Endothelial cell of umbilical vein (primary cell): ENCODE measurements around the gene FCN2. TPM values are rescaled to one million over a fixed set of nuclear protein-coding genes. Genes with fewer than 3 reads are reported as not detected.

Experiments
- BruUV-seq: library from RNA; stranded (reverse); fragments of 400-500 nt; replicated peaks from 2 replicates; lab custom pipeline; 2021; lab: Mats Ljungman, UMichigan
- CTCF ChIA-PET: fragments of 300-600, 350-600 bp; sonication (Branson Sonifier 250); formaldehyde crosslinking; loops from one replicate; lab custom pipeline; 2021; ENCODE audit warnings: antibody characterized with exemption, inconsistent platforms; lab: Charles Lee
- POLR2A ChIA-PET: fragments of 300-600, 350-600 bp; sonication (Branson Sonifier 250); formaldehyde crosslinking; loops from one replicate; lab custom pipeline; 2021; ENCODE audit warnings: antibody characterized with exemption, inconsistent platforms; lab: Charles Lee
- DNase-seq: peaks from one replicate; pipeline ENCODE4 v3.0.0-alpha.2; 2011; ENCODE audit warnings: low read depth, low spot score
- FAIRE-seq: peaks from 2 replicates; lab custom pipeline; 2011; peaks lifted over from hg19 to GRCh38; lab: Jason Lieb, UNC
- H2AFZ ChIP-seq: 2 replicates; pipeline ENCODE4 v1.6.0; 2012; ENCODE audit warnings: low read depth, low read length, control low read depth, inconsistent platforms
- H3K27ac ChIP-seq: 2 replicates; pipeline ENCODE4 v1.5.1; 2011; ENCODE audit warnings: low read depth, mild to moderate bottlenecking, control low read depth, low read length, moderate library complexity; ENCODE audit not compliant: insufficient read depth
- H3K27me3 ChIP-seq, 2 experiments: 2 replicates each; pipeline versions ENCODE4 v1.6.0 to v1.6.1; 2011; ENCODE audit warnings: low read length in 2 of 2, mixed read lengths in 1 of 2; ENCODE audit not compliant: control insufficient read depth in 2 of 2, insufficient read depth in 2 of 2
- H3K36me3 ChIP-seq, 2 experiments: 2 replicates in 1 of 2; 3 replicates in 1 of 2; pipeline ENCODE4 v1.5.1; 2011; ENCODE audit warnings: low read length in 2 of 2, mild to moderate bottlenecking in 1 of 2, moderate library complexity in 1 of 2; ENCODE audit not compliant: control insufficient read depth in 2 of 2, insufficient read depth in 2 of 2; ENCODE audit errors: extremely low read depth in 1 of 2
- H3K4me1 ChIP-seq: 3 replicates; pipeline ENCODE4 v1.5.1; 2011; ENCODE audit warnings: mild to moderate bottlenecking, low read length; ENCODE audit not compliant: control insufficient read depth, insufficient read depth; ENCODE audit errors: extremely low read depth
- H3K4me2 ChIP-seq: 2 replicates; pipeline ENCODE4 v1.6.1; 2011; ENCODE audit warnings: low read length, control low read depth, mixed read lengths; ENCODE audit not compliant: insufficient read depth
- H3K4me3 ChIP-seq, 3 experiments: fragments of 200-600 bp in 1 of 3; sonication (generic), shearing (Covaris generic) in 1 of 3; replicated peaks in 1 of 3; 2 replicates each; pipeline ENCODE4 v1.5.1; 2011 to 2016; ENCODE audit warnings: control low read depth in 3 of 3, low read length in 3 of 3, mild to moderate bottlenecking in 2 of 3, inconsistent platforms in 1 of 3, low read depth in 1 of 3, moderate library complexity in 1 of 3; ENCODE audit not compliant: insufficient read depth in 1 of 3
- H3K79me2 ChIP-seq: 2 replicates; pipeline ENCODE4 v1.6.0; 2012; ENCODE audit warnings: low read length, inconsistent platforms; ENCODE audit not compliant: control insufficient read depth, insufficient read depth
- H3K9ac ChIP-seq: replicated peaks from 2 replicates; pipeline ENCODE3; 2011; ENCODE audit warnings: low read length, control low read depth; ENCODE audit not compliant: insufficient read depth; ENCODE audit errors: extremely low read depth
- H3K9me1 ChIP-seq: replicated peaks from 3 replicates; pipeline ENCODE4 v1.6.0; 2011; ENCODE audit warnings: mild to moderate bottlenecking, low read length; ENCODE audit not compliant: control insufficient read depth, insufficient read depth; ENCODE audit errors: extremely low read depth
- H3K9me3 ChIP-seq: replicated peaks from 2 replicates; pipeline ENCODE4 v1.5.1; 2012; ENCODE audit warnings: low read length, inconsistent platforms; ENCODE audit not compliant: control insufficient read depth, insufficient read depth
- H4K20me1 ChIP-seq: replicated peaks from 2 replicates; pipeline ENCODE3; 2011; ENCODE audit warnings: mild to moderate bottlenecking, low read length; ENCODE audit not compliant: control insufficient read depth, insufficient read depth; ENCODE audit errors: extremely low read depth
- EZH2 ChIP-seq: IDR thresholded peaks from 2 replicates; pipeline ENCODE4 v1.6.1; 2012; ENCODE audit warnings: borderline replicate concordance, low read depth, mild to moderate bottlenecking, moderate library complexity, low read length, inconsistent platforms; ENCODE audit not compliant: severe bottlenecking
- FOS ChIP-seq: IDR thresholded peaks from 2 replicates; pipeline ENCODE4 v1.6.1; 2011; ENCODE audit warnings: mild to moderate bottlenecking, low read length, moderate library complexity, borderline replicate concordance; ENCODE audit not compliant: insufficient read depth
- GATA2 ChIP-seq: IDR thresholded peaks from 2 replicates; pipeline ENCODE4 v1.7.0; 2011; ENCODE audit warnings: low read depth, mild to moderate bottlenecking, moderate library complexity, mixed read lengths, low read length; ENCODE audit not compliant: insufficient read length, insufficient read depth
- JUN ChIP-seq: IDR thresholded peaks from 2 replicates; pipeline ENCODE4 v1.6.1; 2011; ENCODE audit warnings: borderline replicate concordance, low read depth; ENCODE audit not compliant: insufficient read length, insufficient read depth
- MAX ChIP-seq: IDR thresholded peaks from 2 replicates; pipeline ENCODE4 v1.6.1; 2011; ENCODE audit not compliant: insufficient read depth, insufficient read length
- MYC ChIP-seq: IDR thresholded peaks from one replicate; pipeline ENCODE4 v1.6.1; 2011; ENCODE audit warnings: mild to moderate bottlenecking, low read depth, low read length
- POLR2A ChIP-seq: IDR thresholded peaks from 2 replicates; pipeline ENCODE4 v1.6.1; 2012; ENCODE audit warnings: low read depth, mild to moderate bottlenecking, control low read depth, low read length
- POLR2AphosphoS5 ChIP-seq: IDR thresholded peaks from 2 replicates; pipeline ENCODE4 v1.6.1; 2012; ENCODE audit warnings: low read depth, mild to moderate bottlenecking, control low read depth, low read length, moderate library complexity; ENCODE audit not compliant: insufficient read depth
- dilution Hi-C: fragments of 300-500 bp; cut with MboI; formaldehyde crosslinking; loops from one replicate; pipeline ENCODE4 v1.15.0; 2019; ENCODE audit warnings: low sequenced_read_pairs; ENCODE audit not compliant: extremely low pct_ligation_motif_present
- intact Hi-C: fragments of 100-400 bp; cut with micrococcal nuclease; formaldehyde crosslinking; loops from one replicate; pipeline ENCODE4 v1.10.0; 2022
- polyA plus RNA-seq, 4 experiments: library from polyadenylated mRNA; depleted of rRNA in 3 of 4; stranded (reverse) in 3 of 4; unstranded in 1 of 4; fragments of >200 nt; gene quantifications; 2 replicates each; pipeline versions ENCODE4 v1.2.1 to v1.2.3, GENCODE V29; 2011 to 2012; ENCODE audit warnings: missing spikeins in 1 of 4
- total RNA-seq: library from RNA; stranded (reverse); gene quantifications from 2 replicates; pipeline ENCODE4 v1.2.3, GENCODE V29; 2021
- TF ChIP-seq, protein P1 (sequence below), 2 donors: IDR thresholded peaks; 1 replicate in 1 of 2; 2 replicates in 1 of 2; pipeline ENCODE4 v1.5.1; 2011; ENCODE audit warnings: low read length in 2 of 2, mild to moderate bottlenecking in 2 of 2, moderate library complexity in 2 of 2, control low read depth in 1 of 2, inconsistent platforms in 1 of 2, low read depth in 1 of 2; ENCODE audit not compliant: insufficient read depth in 1 of 2; ENCODE audit errors: extremely low read depth in 1 of 2

FCN2 gene
- total and polyA plus RNA-seq, 2 donors (not counting 3 experiments of a cell fraction or from before 2014, with no cell fraction given), result not detected

DNA sequence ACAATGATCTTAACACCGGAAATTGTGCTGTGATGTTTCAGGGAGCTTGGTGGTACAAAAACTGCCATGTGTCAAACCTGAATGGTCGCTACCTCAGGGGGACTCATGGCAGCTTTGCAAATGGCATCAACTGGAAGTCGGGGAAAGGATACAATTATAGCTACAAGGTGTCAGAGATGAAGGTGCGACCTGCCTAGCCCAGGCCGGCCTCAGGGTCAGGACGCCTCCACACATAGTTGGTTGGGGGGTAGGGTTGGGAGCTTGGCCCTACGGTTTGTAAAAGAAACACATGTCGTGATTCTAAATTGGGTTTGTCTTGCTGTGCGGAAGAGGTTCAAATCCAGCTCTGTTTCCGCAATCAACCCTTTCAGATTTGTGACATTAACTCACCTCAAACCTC lies 6.6 kb downstream of the FCN2 start:
- BruUV-seq, result no TSS peak
- H2AFZ ChIP-seq, result no peak overlapping the region
- H3K79me2 ChIP-seq, result no peaks in the 10 kb centered on the region
- dilution Hi-C loops, result no loop called here
- H3K9ac ChIP-seq, result no peak overlapping the region
- H3K9me3 ChIP-seq, result no peaks in the 10 kb centered on the region
- no peak overlapping the region for H3K4me3 ChIP-seq
- H3K4me2 ChIP-seq, result no peak overlapping the region
- ChIA-PET POLR2A (no interaction called here), CTCF (no interaction called here)
- no peak for DNase-seq
- H3K27ac ChIP-seq, result no peak overlapping the region
- intact Hi-C loops, result no loop called here
- no peaks in the 10 kb centered on the region for H4K20me1 ChIP-seq
- FAIRE-seq, result no peak
- no peaks in the 10 kb centered on the region for H3K9me1 ChIP-seq
- H3K36me3 ChIP-seq, result no peaks in the 10 kb centered on the region
- H3K27me3 ChIP-seq, result peaks cover 0 to 2% of the 10 kb centered on the region in 2 experiments
- TF ChIP-seq, protein P1, sequence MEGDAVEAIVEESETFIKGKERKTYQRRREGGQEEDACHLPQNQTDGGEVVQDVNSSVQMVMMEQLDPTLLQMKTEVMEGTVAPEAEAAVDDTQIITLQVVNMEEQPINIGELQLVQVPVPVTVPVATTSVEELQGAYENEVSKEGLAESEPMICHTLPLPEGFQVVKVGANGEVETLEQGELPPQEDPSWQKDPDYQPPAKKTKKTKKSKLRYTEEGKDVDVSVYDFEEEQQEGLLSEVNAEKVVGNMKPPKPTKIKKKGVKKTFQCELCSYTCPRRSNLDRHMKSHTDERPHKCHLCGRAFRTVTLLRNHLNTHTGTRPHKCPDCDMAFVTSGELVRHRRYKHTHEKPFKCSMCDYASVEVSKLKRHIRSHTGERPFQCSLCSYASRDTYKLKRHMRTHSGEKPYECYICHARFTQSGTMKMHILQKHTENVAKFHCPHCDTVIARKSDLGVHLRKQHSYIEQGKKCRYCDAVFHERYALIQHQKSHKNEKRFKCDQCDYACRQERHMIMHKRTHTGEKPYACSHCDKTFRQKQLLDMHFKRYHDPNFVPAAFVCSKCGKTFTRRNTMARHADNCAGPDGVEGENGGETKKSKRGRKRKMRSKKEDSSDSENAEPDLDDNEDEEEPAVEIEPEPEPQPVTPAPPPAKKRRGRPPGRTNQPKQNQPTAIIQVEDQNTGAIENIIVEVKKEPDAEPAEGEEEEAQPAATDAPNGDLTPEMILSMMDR (IDR thresholded peaks at IDR 0.05; ENCODE audit: extremely low read depth in 1 of 2, insufficient read depth in 1 of 2, low read depth in 1 of 2, low read length in 2 of 2), result no peak
- TF ChIP-seq GATA2 (no peak), POLR2AphosphoS5 (no peak), MYC (no peak), FOS (no peak), JUN (no peak), EZH2 (no peak), MAX (no peak), POLR2A (no peak)
- H3K4me1 ChIP-seq, result no peaks in the 10 kb centered on the region
